Esophagus squamous epithelium (tissue), 5 donors: Measurements from ENCODE around the gene GPX3. TPM values are rescaled to one million over a fixed set of nuclear protein-coding genes. Genes with fewer than 3 reads are reported as not detected.

Experiments
- DNase-seq: peaks from one replicate; lab custom pipeline; 2025; lab: John Stamatoyannopoulos, UW
- H3K27ac ChIP-seq, 4 donors: fragments of 200-600 bp; sonication (generic); one replicate each; pipeline ENCODE4 v1.5.1; 2016 to 2019; ENCODE audit warnings: mild to moderate bottlenecking in 1 of 4
- H3K27me3 ChIP-seq, 4 donors: fragments of 200-600 bp; sonication (generic); 1 replicate in 3 of 4; 2 replicates in 1 of 4; pipeline versions ENCODE4 v1.5.1 to v1.6.0; 2017 to 2021; ENCODE audit warnings: antibody characterized with exemption in 1 of 4
- H3K36me3 ChIP-seq, 3 donors: fragments of 200-600 bp; sonication (generic); one replicate each; pipeline ENCODE4 v1.5.1; 2016 to 2019
- H3K4me1 ChIP-seq, 3 donors: fragments of 200-600 bp; sonication (generic); one replicate each; pipeline ENCODE4 v1.5.1; 2017 to 2019
- H3K4me3 ChIP-seq, 4 donors: fragments of 200-600 bp; sonication (generic); 1 replicate in 3 of 4; 2 replicates in 1 of 4; pipeline ENCODE4 v1.5.1; 2016 to 2019; ENCODE audit warnings: mild to moderate bottlenecking in 2 of 4, moderate library complexity in 1 of 4
- H3K9me3 ChIP-seq, 3 donors: fragments of 200-600 bp; sonication (generic); one replicate each; pipeline ENCODE4 v1.5.1; 2016 to 2019
- POLR2A ChIP-seq, 4 donors: fragments of 450-650 bp; IDR thresholded peaks; one replicate each; pipeline ENCODE4 v1.6.1; 2017; ENCODE audit warnings: antibody characterized with exemption in 4 of 4, mild to moderate bottlenecking in 4 of 4, moderate library complexity in 3 of 4
- WGBS, 2 donors: methylation state at CpG; one replicate each; pipeline ENCODE4 v1.1.5; 2018; 5-methylcytosine and 5-hydroxymethylcytosine counted together
- intact Hi-C: fragments of 100-400 bp; cut with DNase I; formaldehyde crosslinking; loops from one replicate; pipeline ENCODE4 v1.15.0; 2022
- total RNA-seq, 4 donors: library from RNA; depleted of rRNA; stranded (reverse); fragments of >200 nt; gene quantifications; one replicate each; pipeline ENCODE4 v1.1.0, GENCODE V29; 2016
- TF ChIP-seq, protein P1 (sequence below), 6 experiments: fragments of 450-650 bp in 4 of 6; fragments of 200-600 bp in 2 of 6; sonication (generic) in 2 of 6; IDR thresholded peaks; one replicate each; pipeline ENCODE4 v1.5.1; 2016 to 2019; ENCODE audit warnings: antibody characterized with exemption in 6 of 6, mild to moderate bottlenecking in 4 of 6, moderate library complexity in 4 of 6
- donor health status: DM: yes; HTN: yes; CAD: no.

The GPX3 gene
- total RNA-seq, 4 donors from 2014 or later = 166 to 1,028 (median 489) TPM

DNA sequence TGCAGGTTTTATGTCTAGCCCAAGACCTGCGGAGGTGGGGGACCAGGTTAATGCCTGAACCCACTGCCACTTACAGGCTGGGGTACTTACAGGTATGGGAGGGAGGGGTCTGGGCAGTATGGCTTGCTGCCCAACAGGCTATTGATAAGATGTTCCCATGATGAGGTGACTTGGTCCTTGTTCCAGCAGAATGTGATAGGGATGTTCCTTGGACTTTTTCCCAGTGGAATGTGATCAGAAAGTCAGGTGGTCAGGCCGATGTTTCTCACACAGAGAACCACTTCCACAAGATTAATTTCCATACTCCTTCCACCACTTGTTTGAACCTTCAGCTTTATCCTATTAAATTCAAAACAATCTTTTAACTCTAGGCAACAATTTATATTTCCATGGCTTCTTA, 27.0 kb upstream of the GPX3 start:
- Histone ChIP-seq H3K4me1 (no peaks in the 10 kb centered on the region), H3K4me3 (no peak overlapping the region), H3K27me3 (no peaks in the 10 kb centered on the region), H3K36me3 (no peaks in the 10 kb centered on the region), H3K9me3 (no peaks in the 10 kb centered on the region), H3K27ac (no peak overlapping the region)
- WGBS, 2 donors = 88 to 93% methylated on average over 2 of the region's 2 CpGs
- intact Hi-C loops = no loop called here
- TF ChIP-seq POLR2A (IDR thresholded peaks at IDR 0.05) = no peak
- TF ChIP-seq, protein P1, sequence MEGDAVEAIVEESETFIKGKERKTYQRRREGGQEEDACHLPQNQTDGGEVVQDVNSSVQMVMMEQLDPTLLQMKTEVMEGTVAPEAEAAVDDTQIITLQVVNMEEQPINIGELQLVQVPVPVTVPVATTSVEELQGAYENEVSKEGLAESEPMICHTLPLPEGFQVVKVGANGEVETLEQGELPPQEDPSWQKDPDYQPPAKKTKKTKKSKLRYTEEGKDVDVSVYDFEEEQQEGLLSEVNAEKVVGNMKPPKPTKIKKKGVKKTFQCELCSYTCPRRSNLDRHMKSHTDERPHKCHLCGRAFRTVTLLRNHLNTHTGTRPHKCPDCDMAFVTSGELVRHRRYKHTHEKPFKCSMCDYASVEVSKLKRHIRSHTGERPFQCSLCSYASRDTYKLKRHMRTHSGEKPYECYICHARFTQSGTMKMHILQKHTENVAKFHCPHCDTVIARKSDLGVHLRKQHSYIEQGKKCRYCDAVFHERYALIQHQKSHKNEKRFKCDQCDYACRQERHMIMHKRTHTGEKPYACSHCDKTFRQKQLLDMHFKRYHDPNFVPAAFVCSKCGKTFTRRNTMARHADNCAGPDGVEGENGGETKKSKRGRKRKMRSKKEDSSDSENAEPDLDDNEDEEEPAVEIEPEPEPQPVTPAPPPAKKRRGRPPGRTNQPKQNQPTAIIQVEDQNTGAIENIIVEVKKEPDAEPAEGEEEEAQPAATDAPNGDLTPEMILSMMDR (IDR thresholded peaks at IDR 0.05) = no peak
- no peak for DNase-seq

DNA sequence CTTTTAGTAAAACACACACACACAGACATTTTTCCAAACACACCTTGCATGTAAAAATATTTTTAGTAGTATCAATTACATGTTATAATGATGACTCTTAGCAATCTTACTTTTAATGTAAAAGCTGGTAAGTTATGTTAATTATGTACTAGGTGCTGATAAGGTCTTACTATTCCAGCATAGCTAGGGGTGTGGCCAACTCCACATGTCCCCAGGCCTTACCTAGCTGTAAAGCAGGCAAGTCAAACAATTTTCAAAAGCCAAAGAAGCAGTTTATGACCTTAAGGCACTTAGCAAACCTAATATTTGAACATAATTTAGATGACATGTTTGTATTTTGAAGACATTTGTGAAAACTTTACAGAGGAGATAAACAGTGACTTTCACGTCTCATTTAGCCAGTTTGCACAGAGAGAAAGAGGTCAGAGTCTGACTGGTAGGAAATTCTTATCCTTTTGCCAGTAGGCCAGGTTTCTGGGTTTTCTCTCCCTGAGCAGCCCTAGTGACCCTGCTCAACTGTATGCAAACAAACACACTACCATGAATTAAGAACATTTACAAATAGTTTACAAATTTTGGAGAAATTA, 26.5 kb upstream of the GPX3 start:
- 65 to 78% methylated on average over 1 of the region's 1 CpG for WGBS, 2 donors
- DNase-seq = no peak
- Histone ChIP-seq H3K9me3 (no peaks in the 10 kb centered on the region), H3K4me3 (no peak overlapping the region), H3K36me3 (no peaks in the 10 kb centered on the region), H3K4me1 (no peaks in the 10 kb centered on the region), H3K27ac (no peak overlapping the region), H3K27me3 (no peaks in the 10 kb centered on the region)
- TF ChIP-seq, protein P1 (IDR thresholded peaks at IDR 0.05) = no peak
- no peak for TF ChIP-seq POLR2A (IDR thresholded peaks at IDR 0.05)
- intact Hi-C loops = no loop called here

DNA sequence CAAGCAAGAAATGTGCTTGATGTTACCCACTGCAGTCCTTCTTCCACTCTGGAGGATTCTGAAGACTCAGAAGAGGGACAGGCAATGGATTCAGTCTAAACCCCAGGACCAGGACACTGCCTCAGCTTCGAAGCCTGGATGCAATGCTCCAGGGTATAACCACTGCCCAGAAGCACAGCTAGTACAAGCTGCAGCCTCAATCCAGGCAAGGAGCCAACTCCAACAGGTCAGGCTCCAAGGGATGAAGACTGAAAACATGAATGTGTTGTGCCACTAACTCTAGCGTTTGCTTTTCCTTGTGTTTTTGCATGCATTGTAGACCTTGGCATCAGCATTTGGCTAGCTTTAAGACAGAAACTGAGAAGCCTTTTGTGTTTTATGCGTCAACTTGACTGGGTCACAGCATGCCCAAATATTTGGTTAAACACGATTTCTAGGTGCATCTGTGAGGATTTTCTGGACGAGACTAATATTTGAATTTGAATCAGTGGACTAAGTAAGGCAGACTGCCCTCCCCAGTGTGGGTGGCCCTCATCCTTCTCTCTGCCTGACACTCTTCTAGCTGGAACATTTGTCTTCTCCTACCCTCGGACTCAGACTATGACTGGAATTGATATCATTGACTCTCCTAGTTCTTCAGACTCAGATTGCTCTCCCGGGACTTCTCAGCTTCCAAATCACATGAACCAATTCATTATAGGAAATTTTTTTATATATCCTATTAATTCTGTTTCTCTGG, 20.5 kb upstream of the GPX3 start:
- H3K36me3 ChIP-seq = no peaks in the 10 kb centered on the region
- intact Hi-C loops = loop anchor here (5.0 kb wide), 1 partner anchor 112 kb away; no protein-coding TSS in a partner anchor
- H3K9me3 ChIP-seq = no peaks in the 10 kb centered on the region
- no peaks in the 10 kb centered on the region for H3K27me3 ChIP-seq
- peak overlapping the region in 1 of 4 donors; percentile 36 for H3K27ac ChIP-seq
- 20 to 37% methylated on average over 6 to 7 of the region's 7 CpGs for WGBS, 2 donors
- no peak for TF ChIP-seq POLR2A (IDR thresholded peaks at IDR 0.05)
- TF ChIP-seq, protein P1 (IDR thresholded peaks at IDR 0.05) = no peak
- no peak overlapping the region for H3K4me3 ChIP-seq
- no peak for DNase-seq
- peaks cover 0 to 36% (median 19%) of the 10 kb centered on the region in 3 donors for H3K4me1 ChIP-seq

DNA sequence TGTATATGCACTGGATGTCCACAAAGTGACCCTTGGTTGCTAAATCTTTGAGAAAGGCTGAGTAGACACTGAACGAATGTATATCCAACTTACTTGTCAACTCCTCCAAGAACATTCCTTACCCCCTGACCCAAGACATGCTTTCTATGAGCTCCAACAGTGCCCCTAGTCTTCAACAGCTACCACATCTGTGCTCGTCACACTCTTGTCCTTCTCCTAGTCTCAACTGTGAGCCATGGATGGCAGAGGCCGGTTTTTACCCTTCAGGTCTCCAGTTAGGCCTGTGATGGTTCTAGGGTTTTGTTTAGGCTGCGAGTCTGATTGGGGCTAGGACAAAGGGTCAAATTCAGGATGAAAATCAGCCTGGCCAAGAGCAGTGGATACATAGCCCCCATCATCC, 19.0 kb upstream of the GPX3 start:
- DNase-seq = no peak
- H3K4me3 ChIP-seq = no peak overlapping the region
- H3K27me3 ChIP-seq = no peaks in the 10 kb centered on the region
- H3K9me3 ChIP-seq = no peaks in the 10 kb centered on the region
- intact Hi-C loops = loop anchor here (5.0 kb wide), 1 partner anchor 111 kb away; no protein-coding TSS in a partner anchor
- H3K27ac ChIP-seq = no peak overlapping the region
- H3K4me1 ChIP-seq = peaks cover 0 to 52% (median 19%) of the 10 kb centered on the region in 3 donors
- no peaks in the 10 kb centered on the region for H3K36me3 ChIP-seq
- TF ChIP-seq, protein P1 (IDR thresholded peaks at IDR 0.05) = no peak
- no peak for TF ChIP-seq POLR2A (IDR thresholded peaks at IDR 0.05)
- WGBS, 2 donors = 75 to 95% methylated on average over 3 to 4 of the region's 4 CpGs

DNA sequence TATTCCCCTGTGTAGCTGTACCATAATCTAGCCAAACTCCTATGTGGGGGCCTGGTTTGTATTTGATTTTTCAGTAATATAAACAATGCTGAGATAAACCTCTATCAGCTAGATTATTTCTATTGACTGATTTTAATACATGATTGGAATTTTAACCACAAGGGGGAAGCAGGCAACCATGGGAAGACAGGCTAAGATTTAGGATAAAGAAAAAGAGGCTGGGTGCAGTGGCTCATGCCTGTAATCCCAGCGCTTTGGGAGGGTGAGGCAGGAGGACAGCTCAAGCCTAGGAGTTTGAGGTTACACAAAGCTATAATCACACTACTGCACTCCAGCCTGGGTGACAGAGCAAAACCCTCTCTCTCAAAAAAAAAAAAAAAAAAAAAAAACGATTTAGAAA, 18.1 kb upstream of the GPX3 start:
- WGBS, 2 donors = 31 to 39% methylated on average over 2 of the region's 2 CpGs
- Histone ChIP-seq H3K4me1 (peaks cover 2 to 60% (median 27%) of the 10 kb centered on the region in 3 donors), H3K36me3 (no peaks in the 10 kb centered on the region), H3K9me3 (no peaks in the 10 kb centered on the region), H3K27ac (no peak overlapping the region), H3K27me3 (no peaks in the 10 kb centered on the region), H3K4me3 (no peak overlapping the region)
- TF ChIP-seq POLR2A (IDR thresholded peaks at IDR 0.05) = no peak
- TF ChIP-seq, protein P1 (IDR thresholded peaks at IDR 0.05) = peak in 5 of 6 experiments; percentile 65 to 80 (median 68)
- intact Hi-C loops = loop anchor here (5.0 kb wide), 1 partner anchor 110 kb away; no protein-coding TSS in a partner anchor
- DNase-seq = no peak
